ENCODE results near the gene METTL14.
A peak's percentile ranks its signal among the peaks of the same experiment; 100 is the strongest.

Gene METTL14

GRCh38 chr4:118721752-118722151, 36.6 kb downstream of the METTL14 start:
- TF ChIP-seq, protein P1, sequence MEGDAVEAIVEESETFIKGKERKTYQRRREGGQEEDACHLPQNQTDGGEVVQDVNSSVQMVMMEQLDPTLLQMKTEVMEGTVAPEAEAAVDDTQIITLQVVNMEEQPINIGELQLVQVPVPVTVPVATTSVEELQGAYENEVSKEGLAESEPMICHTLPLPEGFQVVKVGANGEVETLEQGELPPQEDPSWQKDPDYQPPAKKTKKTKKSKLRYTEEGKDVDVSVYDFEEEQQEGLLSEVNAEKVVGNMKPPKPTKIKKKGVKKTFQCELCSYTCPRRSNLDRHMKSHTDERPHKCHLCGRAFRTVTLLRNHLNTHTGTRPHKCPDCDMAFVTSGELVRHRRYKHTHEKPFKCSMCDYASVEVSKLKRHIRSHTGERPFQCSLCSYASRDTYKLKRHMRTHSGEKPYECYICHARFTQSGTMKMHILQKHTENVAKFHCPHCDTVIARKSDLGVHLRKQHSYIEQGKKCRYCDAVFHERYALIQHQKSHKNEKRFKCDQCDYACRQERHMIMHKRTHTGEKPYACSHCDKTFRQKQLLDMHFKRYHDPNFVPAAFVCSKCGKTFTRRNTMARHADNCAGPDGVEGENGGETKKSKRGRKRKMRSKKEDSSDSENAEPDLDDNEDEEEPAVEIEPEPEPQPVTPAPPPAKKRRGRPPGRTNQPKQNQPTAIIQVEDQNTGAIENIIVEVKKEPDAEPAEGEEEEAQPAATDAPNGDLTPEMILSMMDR (IDR thresholded peaks at IDR 0.05; ENCODE audit: low read length, missing control alignments): no peak
- H3K4me3 ChIP-seq (replicated peaks; ENCODE audit: low read depth, low read length): no peak overlapping the region
- no peak for DNase-seq (ENCODE audit: low read depth)

GRCh38 chr4:118723369-118723768, 38.2 kb downstream of the METTL14 start:
- TF ChIP-seq, protein P1 (IDR thresholded peaks at IDR 0.05; ENCODE audit: low read length, missing control alignments): no peak
- no peak for DNase-seq (ENCODE audit: low read depth)

DNA sequence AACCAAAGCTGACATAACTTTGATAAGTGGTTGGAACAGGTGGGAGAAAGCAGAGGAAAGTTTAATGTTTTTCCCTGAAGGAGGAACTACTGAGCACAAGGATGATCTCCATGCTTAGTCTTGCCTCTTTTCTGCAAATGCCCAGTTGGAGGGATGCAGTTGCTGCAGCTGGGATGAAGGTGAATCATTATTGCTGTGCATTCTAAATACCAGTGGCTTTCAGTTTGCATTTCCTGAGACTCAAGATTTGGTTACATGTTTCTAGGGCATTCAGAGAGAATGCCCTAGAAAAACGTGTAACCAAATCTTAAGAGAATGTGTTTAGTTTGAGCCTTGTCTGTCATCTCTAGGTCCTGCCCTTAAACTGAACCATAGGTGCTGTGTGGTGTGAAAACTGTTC, 42.2 kb downstream of the METTL14 start:
- DNase-seq (ENCODE audit: low read depth): no peak
- no peak overlapping the region for H3K4me3 ChIP-seq (replicated peaks; ENCODE audit: low read depth, low read length)
- TF ChIP-seq, protein P1 (IDR thresholded peaks at IDR 0.05; ENCODE audit: low read length, missing control alignments): no peak

More at GRCh38 chr4:118723369-118723768, 38.2 kb downstream of the METTL14 start:
- no peak overlapping the region for H3K4me3 ChIP-seq (replicated peaks; ENCODE audit: low read depth, low read length)

DNA sequence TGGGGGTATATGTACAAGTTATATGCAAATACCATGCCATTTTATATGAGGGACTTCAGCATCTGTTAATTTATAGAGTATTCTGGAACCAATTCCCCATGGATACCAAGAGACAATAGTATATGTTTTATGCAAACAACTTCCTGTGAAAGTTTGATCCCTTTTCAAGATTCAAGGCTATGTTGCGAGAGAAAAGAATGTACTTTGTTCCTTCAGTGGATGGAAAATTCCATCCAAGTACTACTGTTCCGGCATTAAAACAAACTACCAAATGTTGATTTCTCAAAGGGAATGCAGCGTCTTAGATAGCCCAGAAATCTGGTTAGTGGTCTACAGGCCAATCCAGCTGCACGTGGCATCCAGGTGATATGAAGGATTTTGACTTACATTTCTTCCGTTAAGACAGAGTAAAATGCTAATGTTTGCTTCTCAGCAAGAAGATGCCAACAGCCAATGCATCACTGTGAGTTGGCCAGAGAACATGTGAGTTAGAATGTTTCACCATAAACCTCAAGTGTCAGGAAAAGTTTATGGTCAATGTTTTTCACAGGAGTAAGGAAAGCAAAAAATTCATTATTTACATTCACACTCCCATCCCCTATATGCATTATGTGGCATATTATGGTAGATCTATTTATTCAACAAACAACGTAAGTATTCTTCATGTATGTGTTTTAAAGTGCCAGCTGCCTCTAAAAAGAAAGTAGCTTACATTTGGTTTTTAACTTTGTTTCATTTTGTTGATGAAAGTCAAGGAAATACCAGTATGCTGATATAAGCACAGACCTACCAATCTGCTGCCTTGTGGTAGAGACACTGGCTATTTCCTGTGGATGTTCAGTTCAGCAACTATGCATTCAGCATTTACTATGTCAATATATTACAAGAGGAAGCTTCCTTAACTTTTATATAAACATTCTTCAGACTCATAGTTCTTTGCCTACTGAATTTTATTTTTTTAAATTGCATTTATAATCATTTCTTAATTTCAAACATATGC, 44.4 kb downstream of the METTL14 start:
- peak; percentile 65 for DNase-seq (ENCODE audit: low read depth)
- no peak overlapping the region for H3K4me3 ChIP-seq (replicated peaks; ENCODE audit: low read depth, low read length)
- TF ChIP-seq, protein P1 (IDR thresholded peaks at IDR 0.05; ENCODE audit: low read length, missing control alignments): no peak

DNA sequence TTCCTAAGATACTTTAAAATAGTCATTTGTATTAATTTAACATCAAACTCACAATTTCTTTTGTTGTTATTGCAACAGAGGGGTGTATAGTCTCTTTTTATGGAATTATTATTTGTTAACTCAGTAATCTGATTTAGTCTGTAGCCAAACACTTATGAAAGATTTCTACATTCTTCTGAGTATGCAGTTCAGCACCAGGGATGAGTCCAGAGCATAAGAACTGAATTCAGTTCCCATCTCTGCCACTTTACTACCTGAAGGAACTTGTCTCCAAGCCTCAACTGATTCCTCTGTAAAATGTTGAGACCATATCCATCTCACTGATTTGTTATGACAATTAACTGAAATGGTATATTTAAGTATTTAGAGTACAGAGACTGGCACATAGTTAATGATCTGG, 45.5 kb downstream of the METTL14 start:
- no peak overlapping the region for H3K4me3 ChIP-seq (replicated peaks; ENCODE audit: low read depth, low read length)
- DNase-seq (ENCODE audit: low read depth): no peak
- TF ChIP-seq, protein P1 (IDR thresholded peaks at IDR 0.05; ENCODE audit: low read length, missing control alignments): no peak

DNA sequence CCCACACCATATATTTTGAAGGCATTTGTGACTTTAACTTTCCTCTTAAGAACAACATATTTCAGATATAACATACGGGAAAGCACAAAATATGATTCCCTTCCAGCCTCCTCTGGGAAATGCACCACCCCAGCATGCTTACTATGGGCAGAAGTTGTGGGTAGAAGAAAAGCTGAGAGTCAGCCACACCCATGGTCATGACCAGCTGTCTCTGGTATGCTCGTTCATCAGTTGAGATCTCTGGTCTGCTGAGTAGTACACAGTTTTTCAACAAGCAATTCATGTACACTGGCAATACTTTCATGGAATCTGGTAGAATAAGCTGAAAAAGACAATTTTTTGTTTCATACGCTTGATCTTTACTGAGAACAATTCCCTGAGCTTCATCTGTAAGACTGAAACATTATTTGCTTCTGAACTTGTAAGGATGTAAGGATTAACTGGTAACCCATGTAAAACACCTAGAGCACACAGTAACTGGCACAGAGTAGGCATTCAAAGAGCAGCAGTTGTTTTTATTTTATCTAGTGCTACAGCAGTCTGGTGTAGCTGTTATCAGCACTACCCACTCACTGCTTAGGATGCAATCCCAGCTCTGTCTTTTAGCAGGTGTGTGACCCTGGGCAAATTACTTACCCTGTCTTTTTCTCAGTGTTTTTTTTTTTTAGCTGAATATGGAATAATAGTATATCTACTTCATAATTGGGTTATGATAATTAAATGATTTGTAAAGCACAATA, 47.6 kb downstream of the METTL14 start:
- no peak overlapping the region for H3K4me3 ChIP-seq (replicated peaks; ENCODE audit: low read depth, low read length)
- peak; percentile 42 for DNase-seq (ENCODE audit: low read depth)

More for the DNA sequence above, 47.6 kb downstream of the METTL14 start:
- TF ChIP-seq, protein P1 (IDR thresholded peaks at IDR 0.05; ENCODE audit: low read length, missing control alignments): no peak

Measured in fibroblast of pulmonary artery (primary cell).